ENCODE measurements around the gene GMPR2. TPM values are rescaled to one million over a fixed set of nuclear protein-coding genes. Genes with fewer than 3 reads are reported as not detected.

The GMPR2 gene
- total and polyA plus RNA-seq, 2 of the 13 experiments (the other 11 are each of a cell fraction or from before 2014, with no cell fraction given): 210 to 273 TPM

DNA sequence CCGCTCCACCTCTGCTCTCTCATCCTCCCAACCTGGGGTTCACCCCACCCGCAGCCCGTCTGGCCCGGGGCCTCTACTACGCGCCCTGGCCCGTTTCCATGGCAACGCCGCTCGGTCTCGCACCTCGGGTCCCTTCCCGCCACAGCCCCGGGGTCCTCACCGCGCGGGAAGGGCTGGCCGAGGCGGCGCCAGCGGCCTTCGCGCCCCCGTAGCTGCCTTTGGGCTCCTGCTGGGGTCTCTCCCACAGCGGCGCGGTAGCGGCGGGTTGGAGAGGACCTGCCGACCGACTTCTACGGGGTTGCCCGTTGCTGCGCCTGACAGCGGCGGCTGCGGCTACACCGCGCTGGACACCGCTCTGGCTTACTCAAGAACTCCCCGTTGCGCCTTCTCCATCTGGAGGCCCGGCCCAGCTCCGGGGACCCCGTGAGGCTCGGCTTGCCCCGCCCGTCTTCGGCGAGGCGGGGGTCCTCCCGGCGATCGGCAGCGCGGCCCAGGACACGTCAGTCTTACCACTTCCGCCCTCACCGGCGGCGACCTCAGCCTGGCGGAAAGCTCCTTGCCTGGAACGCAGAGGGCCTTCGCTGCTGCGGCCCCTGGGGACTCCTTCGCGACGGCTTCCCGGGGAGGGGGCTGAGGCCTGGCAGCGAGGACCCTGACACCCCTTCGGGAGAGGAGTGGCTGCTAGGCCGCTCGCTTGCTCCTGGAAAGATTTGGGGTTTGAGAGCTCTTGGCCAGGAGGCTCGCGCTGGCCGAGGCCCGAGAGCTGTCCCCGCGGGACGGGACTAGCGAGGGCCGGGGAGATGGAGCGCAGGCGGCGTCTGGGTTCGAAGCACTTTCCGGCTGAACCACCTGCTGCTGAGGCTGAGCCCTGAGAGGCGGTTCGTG lies 37.3 kb upstream of the GMPR2 start, which contains the start of gene TM9SF1 (continued):
- TF ChIP-seq, protein P1, sequence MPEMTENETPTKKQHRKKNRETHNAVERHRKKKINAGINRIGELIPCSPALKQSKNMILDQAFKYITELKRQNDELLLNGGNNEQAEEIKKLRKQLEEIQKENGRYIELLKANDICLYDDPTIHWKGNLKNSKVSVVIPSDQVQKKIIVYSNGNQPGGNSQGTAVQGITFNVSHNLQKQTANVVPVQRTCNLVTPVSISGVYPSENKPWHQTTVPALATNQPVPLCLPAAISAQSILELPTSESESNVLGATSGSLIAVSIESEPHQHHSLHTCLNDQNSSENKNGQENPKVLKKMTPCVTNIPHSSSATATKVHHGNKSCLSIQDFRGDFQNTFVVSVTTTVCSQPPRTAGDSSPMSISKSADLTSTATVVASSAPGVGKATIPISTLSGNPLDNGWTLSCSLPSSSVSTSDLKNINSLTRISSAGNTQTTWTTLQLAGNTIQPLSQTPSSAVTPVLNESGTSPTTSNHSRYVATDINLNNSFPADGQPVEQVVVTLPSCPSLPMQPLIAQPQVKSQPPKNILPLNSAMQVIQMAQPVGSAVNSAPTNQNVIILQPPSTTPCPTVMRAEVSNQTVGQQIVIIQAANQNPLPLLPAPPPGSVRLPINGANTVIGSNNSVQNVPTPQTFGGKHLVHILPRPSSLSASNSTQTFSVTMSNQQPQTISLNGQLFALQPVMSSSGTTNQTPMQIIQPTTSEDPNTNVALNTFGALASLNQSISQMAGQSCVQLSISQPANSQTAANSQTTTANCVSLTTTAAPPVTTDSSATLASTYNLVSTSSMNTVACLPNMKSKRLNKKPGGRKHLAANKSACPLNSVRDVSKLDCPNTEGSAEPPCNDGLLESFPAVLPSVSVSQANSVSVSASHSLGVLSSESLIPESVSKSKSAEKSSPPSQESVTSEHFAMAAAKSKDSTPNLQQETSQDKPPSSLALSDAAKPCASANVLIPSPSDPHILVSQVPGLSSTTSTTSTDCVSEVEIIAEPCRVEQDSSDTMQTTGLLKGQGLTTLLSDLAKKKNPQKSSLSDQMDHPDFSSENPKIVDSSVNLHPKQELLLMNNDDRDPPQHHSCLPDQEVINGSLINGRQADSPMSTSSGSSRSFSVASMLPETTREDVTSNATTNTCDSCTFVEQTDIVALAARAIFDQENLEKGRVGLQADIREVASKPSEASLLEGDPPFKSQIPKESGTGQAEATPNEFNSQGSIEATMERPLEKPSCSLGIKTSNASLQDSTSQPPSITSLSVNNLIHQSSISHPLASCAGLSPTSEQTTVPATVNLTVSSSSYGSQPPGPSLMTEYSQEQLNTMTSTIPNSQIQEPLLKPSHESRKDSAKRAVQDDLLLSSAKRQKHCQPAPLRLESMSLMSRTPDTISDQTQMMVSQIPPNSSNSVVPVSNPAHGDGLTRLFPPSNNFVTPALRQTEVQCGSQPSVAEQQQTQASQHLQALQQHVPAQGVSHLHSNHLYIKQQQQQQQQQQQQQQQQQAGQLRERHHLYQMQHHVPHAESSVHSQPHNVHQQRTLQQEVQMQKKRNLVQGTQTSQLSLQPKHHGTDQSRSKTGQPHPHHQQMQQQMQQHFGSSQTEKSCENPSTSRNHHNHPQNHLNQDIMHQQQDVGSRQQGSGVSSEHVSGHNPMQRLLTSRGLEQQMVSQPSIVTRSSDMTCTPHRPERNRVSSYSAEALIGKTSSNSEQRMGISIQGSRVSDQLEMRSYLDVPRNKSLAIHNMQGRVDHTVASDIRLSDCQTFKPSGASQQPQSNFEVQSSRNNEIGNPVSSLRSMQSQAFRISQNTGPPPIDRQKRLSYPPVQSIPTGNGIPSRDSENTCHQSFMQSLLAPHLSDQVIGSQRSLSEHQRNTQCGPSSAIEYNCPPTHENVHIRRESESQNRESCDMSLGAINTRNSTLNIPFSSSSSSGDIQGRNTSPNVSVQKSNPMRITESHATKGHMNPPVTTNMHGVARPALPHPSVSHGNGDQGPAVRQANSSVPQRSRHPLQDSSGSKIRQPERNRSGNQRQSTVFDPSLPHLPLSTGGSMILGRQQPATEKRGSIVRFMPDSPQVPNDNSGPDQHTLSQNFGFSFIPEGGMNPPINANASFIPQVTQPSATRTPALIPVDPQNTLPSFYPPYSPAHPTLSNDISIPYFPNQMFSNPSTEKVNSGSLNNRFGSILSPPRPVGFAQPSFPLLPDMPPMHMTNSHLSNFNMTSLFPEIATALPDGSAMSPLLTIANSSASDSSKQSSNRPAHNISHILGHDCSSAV (CRISPR knock-in tag; IDR thresholded peaks at IDR 0.05; ENCODE audit: borderline replicate concordance): peak; percentile 99
- TF ChIP-seq MTF1 (CRISPR knock-in tag; IDR thresholded peaks at IDR 0.05) (peak; percentile 89), SCMH1 (CRISPR knock-in tag; IDR thresholded peaks at IDR 0.05; ENCODE audit: borderline replicate concordance) (no peak), FOXC1 (CRISPR knock-in tag; IDR thresholded peaks at IDR 0.05; ENCODE audit: borderline replicate concordance) (peak; percentile 95), NCOR1 (IDR thresholded peaks at IDR 0.05; ENCODE audit: borderline replicate concordance, low read length) (no peak; the same call in 1 of the 2 replicates), MAF1 (CRISPR knock-in tag; IDR thresholded peaks at IDR 0.05; ENCODE audit: borderline replicate concordance) (peak; percentile 90), ZNF629 (CRISPR knock-in tag; conservative IDR thresholded peaks at IDR 0.05) (peak; percentile 45), SKI (IDR thresholded peaks at IDR 0.05; ENCODE audit: partially characterized antibody) (peak; percentile 65)
- TF ChIP-seq, protein P2, sequence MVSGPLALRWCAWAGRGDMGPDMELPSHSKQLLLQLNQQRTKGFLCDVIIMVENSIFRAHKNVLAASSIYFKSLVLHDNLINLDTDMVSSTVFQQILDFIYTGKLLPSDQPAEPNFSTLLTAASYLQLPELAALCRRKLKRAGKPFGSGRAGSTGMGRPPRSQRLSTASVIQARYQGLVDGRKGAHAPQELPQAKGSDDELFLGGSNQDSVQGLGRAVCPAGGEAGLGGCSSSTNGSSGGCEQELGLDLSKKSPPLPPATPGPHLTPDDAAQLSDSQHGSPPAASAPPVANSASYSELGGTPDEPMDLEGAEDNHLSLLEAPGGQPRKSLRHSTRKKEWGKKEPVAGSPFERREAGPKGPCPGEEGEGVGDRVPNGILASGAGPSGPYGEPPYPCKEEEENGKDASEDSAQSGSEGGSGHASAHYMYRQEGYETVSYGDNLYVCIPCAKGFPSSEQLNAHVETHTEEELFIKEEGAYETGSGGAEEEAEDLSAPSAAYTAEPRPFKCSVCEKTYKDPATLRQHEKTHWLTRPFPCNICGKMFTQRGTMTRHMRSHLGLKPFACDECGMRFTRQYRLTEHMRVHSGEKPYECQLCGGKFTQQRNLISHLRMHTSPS (CRISPR knock-in tag; IDR thresholded peaks at IDR 0.05; ENCODE audit: low read depth): peak; percentile 56
- TF ChIP-seq, protein P3, sequence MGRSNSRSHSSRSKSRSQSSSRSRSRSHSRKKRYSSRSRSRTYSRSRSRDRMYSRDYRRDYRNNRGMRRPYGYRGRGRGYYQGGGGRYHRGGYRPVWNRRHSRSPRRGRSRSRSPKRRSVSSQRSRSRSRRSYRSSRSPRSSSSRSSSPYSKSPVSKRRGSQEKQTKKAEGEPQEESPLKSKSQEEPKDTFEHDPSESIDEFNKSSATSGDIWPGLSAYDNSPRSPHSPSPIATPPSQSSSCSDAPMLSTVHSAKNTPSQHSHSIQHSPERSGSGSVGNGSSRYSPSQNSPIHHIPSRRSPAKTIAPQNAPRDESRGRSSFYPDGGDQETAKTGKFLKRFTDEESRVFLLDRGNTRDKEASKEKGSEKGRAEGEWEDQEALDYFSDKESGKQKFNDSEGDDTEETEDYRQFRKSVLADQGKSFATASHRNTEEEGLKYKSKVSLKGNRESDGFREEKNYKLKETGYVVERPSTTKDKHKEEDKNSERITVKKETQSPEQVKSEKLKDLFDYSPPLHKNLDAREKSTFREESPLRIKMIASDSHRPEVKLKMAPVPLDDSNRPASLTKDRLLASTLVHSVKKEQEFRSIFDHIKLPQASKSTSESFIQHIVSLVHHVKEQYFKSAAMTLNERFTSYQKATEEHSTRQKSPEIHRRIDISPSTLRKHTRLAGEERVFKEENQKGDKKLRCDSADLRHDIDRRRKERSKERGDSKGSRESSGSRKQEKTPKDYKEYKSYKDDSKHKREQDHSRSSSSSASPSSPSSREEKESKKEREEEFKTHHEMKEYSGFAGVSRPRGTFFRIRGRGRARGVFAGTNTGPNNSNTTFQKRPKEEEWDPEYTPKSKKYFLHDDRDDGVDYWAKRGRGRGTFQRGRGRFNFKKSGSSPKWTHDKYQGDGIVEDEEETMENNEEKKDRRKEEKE (IDR thresholded peaks at IDR 0.05): no peak
- TF ChIP-seq, protein P4, sequence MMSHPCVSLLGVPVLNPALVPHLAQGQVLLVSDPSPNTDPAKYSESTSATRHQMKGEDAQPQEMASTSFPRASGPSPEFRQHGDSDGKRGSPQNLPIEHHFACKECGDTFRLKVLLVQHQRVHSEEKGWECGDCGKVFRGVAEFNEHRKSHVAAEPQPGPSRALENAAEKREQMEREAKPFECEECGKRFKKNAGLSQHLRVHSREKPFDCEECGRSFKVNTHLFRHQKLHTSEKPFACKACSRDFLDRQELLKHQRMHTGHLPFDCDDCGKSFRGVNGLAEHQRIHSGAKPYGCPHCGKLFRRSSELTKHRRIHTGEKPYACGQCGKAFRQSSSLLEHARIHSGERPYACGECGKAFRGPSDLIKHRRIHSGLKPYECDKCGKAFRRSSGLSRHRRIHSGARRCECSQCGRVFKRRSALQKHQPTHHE (CRISPR knock-in tag; IDR thresholded peaks at IDR 0.05; ENCODE audit: borderline replicate concordance): peak; percentile 100
